GM06990 (cell line): ENCODE results near the gene CLEC18B.
"Not testable (repeated sequence)": the region's sequence is repeated elsewhere in the genome, so short reads cannot be mapped to it uniquely, and the experiment has no call there.

Experiments
- DNase-seq: peaks from one replicate; pipeline ENCODE4 v3.0.0-alpha.2; 2011; ENCODE audit not compliant: insufficient read length; ENCODE audit errors: extremely low read depth
- H3K27me3 ChIP-seq: replicated peaks from 2 replicates; pipeline ENCODE4 v1.6.0; 2011; ENCODE audit warnings: low read length; ENCODE audit not compliant: control insufficient read depth, insufficient read depth
- H3K36me3 ChIP-seq: 2 replicates; pipeline ENCODE4 v1.5.1; 2011; ENCODE audit warnings: low read length; ENCODE audit not compliant: control insufficient read depth, insufficient read depth
- H3K4me3 ChIP-seq: replicated peaks from 2 replicates; pipeline ENCODE4 v1.5.1; 2011; ENCODE audit warnings: low read depth, mild to moderate bottlenecking, control low read depth, low read length
- CTCF ChIP-seq: IDR thresholded peaks from 2 replicates; pipeline ENCODE4 v1.5.1; 2011; ENCODE audit warnings: low read length, control low read depth, mild to moderate bottlenecking, inconsistent platforms; ENCODE audit not compliant: insufficient read depth, poor library complexity, severe bottlenecking

The CLEC18B gene

DNA sequence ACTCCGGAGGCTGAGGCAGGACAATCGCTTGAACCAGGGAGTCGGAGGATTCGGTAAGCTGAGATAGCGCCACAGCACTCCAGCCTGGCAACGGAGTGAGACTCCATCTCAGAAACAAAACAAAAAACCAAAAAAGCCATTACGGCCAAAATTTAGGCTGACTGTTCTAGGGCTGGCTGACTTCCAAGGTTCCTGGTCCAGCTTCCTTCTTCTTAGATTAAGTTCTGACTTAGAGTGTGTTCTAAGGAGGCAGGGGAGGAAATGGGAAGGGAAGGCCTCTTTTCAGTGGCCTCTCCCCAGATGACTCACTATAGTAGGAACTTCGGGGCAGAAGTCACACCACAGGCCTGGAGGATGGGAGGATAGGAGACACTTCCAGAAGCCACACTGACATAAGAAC lies 27.7 kb upstream of the CLEC18B start:
- no peak for TF ChIP-seq CTCF
- H3K27me3 ChIP-seq, result no peaks in the 10 kb centered on the region
- DNase-seq, result no peak
- H3K36me3 ChIP-seq, result peaks cover 10% of the 10 kb centered on the region
- H3K4me3 ChIP-seq, result no peak overlapping the region

DNA sequence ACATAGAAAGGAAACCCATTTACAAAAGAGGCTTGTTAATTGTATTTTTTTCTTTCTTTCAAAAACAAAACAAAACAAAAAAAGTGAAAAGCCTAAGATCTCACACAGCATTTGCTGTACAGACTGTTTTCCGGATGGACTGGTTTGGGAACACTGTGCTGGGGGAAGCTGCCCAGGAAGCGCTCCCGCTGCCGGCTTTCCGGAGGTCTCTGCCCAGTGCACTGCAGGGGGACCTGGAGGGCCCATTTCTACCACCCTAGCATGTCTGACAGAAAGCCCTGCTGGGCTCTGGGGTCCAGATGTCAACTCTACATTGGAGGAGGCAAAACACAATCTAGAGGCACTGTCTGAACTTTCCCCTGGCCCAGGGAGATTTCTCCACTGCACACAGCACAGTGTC lies 26.3 kb upstream of the CLEC18B start:
- Histone ChIP-seq H3K36me3 (peaks cover 8% of the 10 kb centered on the region), H3K27me3 (no peaks in the 10 kb centered on the region), H3K4me3 (no peak overlapping the region)
- no peak for TF ChIP-seq CTCF
- no peak for DNase-seq

GRCh38 chr16:74446866-74447265 lies 25.6 kb upstream of the CLEC18B start:
- DNase-seq, result no peak
- H3K36me3 ChIP-seq, result peaks cover 8% of the 10 kb centered on the region
- H3K27me3 ChIP-seq, result no peaks in the 10 kb centered on the region
- TF ChIP-seq CTCF, result no peak
- H3K4me3 ChIP-seq, result no peak overlapping the region

- H3K27me3 ChIP-seq, H3K36me3 ChIP-seq, H3K4me3 ChIP-seq, DNase-seq: not testable (repeated sequence)
Measured at GRCh38 chr16:74443624-74444346, 22.5 kb upstream of the CLEC18B start.

DNA sequence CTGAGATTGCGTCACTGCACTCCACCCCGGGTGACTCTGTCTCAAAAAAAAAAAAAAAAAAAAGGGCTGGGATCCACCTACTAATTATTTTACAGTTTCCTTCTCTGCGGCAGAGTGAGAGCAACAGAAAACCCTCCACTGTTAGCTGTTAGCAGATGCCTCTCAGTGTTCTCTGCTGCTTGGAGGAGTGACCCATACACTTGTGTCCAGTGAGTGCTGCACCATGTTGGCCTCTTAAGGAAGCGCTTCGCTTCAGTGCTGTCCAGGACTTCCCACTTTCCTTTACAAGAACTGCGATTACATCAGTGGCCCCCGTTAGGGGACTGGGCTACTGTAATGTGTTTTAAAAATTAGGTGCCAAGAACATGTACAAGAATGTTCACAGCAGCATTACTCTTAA lies 18.4 kb upstream of the CLEC18B start:
- TF ChIP-seq CTCF, result no peak

GRCh38 chr16:74438492-74438979 lies 17.3 kb upstream of the CLEC18B start:
- Histone ChIP-seq H3K36me3 (no peaks in the 10 kb centered on the region), H3K4me3 (no peak overlapping the region), H3K27me3 (no peaks in the 10 kb centered on the region)
- no peak for DNase-seq
- no peak for TF ChIP-seq CTCF

More for the DNA sequence above, 18.4 kb upstream of the CLEC18B start:
- Histone ChIP-seq H3K27me3 (no peaks in the 10 kb centered on the region), H3K36me3 (no peaks in the 10 kb centered on the region), H3K4me3 (no peak overlapping the region)
- no peak for DNase-seq
